LNCAP (cell line): ENCODE measurements around the gene MSI2.

Experiments
- TF ChIP-seq, protein P1 (sequence below): fragments of 450-650 bp; IDR thresholded peaks from 2 replicates; pipeline ENCODE4 v1.5.1; 2017; ENCODE audit warnings: mild to moderate bottlenecking

The MSI2 gene

GRCh38 chr17:57397402-57397801, 141.1 kb downstream of the MSI2 start:
- TF ChIP-seq, protein P1, sequence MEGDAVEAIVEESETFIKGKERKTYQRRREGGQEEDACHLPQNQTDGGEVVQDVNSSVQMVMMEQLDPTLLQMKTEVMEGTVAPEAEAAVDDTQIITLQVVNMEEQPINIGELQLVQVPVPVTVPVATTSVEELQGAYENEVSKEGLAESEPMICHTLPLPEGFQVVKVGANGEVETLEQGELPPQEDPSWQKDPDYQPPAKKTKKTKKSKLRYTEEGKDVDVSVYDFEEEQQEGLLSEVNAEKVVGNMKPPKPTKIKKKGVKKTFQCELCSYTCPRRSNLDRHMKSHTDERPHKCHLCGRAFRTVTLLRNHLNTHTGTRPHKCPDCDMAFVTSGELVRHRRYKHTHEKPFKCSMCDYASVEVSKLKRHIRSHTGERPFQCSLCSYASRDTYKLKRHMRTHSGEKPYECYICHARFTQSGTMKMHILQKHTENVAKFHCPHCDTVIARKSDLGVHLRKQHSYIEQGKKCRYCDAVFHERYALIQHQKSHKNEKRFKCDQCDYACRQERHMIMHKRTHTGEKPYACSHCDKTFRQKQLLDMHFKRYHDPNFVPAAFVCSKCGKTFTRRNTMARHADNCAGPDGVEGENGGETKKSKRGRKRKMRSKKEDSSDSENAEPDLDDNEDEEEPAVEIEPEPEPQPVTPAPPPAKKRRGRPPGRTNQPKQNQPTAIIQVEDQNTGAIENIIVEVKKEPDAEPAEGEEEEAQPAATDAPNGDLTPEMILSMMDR = no peak

DNA sequence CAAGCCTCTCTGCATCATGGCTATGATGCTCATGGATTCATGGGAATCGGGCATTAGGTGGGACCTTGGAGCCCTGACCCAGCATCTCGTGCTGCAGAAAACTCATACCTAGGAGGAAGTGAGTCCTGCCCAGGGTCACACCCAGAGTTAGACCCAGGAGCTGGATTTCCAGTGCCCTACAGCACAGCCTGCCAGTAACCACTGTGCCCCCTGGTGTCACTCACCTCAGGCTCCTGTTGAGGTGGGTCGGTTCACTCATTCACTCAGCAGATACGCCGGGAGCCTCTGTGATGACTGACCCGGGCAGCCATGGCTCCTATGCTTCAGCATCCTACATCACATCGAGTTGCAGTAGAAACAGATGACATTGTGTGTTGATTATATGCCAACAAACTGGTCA, 143.4 kb downstream of the MSI2 start:
- TF ChIP-seq, protein P1 = no peak

DNA sequence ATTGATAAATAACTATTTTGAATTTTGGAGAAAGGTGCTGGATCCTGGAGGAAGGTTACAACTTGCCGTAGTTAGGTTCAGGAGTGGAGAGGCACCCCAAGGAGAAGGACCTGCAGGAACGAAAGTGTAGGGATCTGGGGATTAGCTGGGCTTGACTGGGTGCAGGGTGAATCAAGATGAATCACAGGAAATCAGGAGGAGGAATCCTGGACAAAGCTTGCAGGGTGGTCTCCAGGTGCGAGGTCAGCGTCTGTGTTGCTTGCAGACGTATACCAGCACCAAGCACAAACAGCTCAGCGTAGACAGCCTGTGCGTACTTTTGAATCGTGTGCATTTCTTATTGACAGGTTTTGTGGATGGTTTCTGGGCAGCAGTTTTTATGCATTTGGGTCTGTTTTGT, 144.3 kb downstream of the MSI2 start:
- TF ChIP-seq, protein P1 = no peak

DNA sequence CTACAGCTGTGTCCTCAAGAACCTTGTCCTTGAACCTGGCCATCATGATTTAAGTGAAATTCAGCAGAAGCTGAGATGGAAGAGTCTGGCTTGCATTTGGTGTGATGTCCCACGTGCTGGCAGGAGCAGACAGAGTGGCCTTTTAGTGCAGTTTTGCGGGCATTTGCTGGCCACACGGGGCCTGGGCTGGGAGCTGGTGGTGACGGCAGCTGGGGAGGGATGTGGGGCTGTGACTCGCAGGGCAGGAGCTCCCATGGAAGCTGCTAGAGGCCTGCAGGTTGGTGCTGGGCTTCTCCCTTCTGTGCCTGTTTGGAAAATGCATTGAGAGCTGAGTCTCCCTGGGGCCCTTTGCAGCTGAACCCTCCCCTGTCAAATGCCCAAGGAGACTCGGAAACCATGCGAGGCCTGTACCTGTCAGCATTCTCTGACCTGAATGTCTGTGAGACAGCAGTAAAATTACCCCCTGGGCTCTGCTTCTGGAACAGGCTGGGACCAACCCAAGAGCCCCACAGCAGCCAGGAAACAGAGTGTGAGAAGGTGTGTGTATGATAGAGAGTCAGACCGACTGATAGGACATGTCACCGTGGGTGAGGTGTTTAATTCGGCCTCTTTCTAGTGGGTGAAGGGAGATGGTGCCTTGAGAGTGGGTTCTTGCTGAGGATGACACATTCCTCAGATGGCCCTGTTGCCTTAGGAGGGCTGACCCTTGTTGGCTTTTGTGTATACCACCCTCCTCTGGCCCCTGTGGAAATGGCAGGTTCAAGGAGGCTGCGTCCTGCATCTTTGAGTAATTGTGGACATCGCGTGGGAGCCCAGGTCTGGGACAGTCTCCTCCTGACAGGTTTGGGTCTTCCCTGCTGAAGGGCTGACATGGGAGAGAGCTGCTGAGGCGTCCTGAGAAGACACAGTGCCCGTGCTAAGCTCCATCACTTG, 145.5 kb downstream of the MSI2 start:
- TF ChIP-seq, protein P1 = no peak

GRCh38 chr17:57402681-57403180, 146.4 kb downstream of the MSI2 start:
- TF ChIP-seq, protein P1 = no peak

DNA sequence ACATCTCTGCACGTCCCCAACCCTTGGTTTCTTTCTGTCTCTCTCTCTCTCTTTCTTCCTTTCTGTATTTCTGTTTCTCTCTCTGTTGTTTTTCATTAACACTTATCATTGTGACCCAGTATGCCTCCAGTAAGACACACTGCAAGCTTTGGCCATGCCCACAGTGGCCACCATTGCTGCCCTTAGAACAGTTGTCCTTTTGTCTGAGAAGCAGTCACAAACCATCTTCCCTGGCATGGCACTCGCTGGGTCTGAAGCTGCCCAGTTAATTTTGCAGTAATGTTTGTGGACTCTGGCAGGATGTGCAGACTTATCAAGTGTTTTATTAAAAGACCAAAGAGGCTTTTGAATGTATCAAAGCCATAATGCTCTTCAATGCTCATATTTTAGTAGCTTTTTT, 146.9 kb downstream of the MSI2 start:
- TF ChIP-seq, protein P1 = no peak

GRCh38 chr17:57404073-57404472, 147.8 kb downstream of the MSI2 start:
- TF ChIP-seq, protein P1 = no peak
